HepG2 (cell line): Measurements from ENCODE around the gene PSD4. TPM values are rescaled to one million over a fixed set of nuclear protein-coding genes. Genes with fewer than 3 reads are reported as not detected.

Experiments used
- ATAC-seq: fragments of 200-7000 bp; cut with Tn5 transposase; 3 replicates; pipeline ENCODE4 v1.9.1; 2020; ENCODE audit warnings: mild to moderate bottlenecking, moderate library complexity
- BruUV-seq: library from RNA; stranded (reverse); fragments of 400-500 nt; replicated peaks from 2 replicates; lab custom pipeline; 2021; lab: Mats Ljungman, UMichigan
- CTCF ChIA-PET: fragments of 300-600 bp; formaldehyde crosslinking; extraction: SDS; loops from one replicate; lab custom pipeline; 2021; ENCODE audit warnings: low total read pairs, inconsistent platforms, low intra/inter-chr PET ratio; lab: Yijun Ruan, JAX
- POLR2A ChIA-PET: fragments of 350-600 bp; sonication (Branson Sonifier 250); formaldehyde crosslinking; loops from one replicate; lab custom pipeline; 2020; ENCODE audit warnings: antibody characterized with exemption, inconsistent platforms; lab: Yijun Ruan, JAX
- DNase-seq: peaks from one replicate; pipeline ENCODE4 v3.0.0-alpha.2; 2015; ENCODE audit warnings: low spot score
- FAIRE-seq: peaks from 3 replicates; lab custom pipeline; 2011; peaks lifted over from hg19 to GRCh38; lab: Jason Lieb, UNC
- H2AFZ ChIP-seq: one replicate; pipeline ENCODE4 v1.6.1; 2011; ENCODE audit warnings: low read length, inconsistent platforms
- H3K27ac ChIP-seq: fragments of 300-600 bp; 3 replicates; pipeline ENCODE4 v1.8.0; 2011; ENCODE audit warnings: mixed run types, mild to moderate bottlenecking, mixed read lengths, low read length, inconsistent platforms; ENCODE audit not compliant: insufficient read depth; ENCODE audit errors: extremely low read length
- H3K27me3 ChIP-seq, 2 experiments: fragments of 200-600 bp in 1 of 2; 2 replicates in 1 of 2; 3 replicates in 1 of 2; pipeline versions ENCODE4 v1.6.0 to v1.8.0; 2011; ENCODE audit warnings: low read length in 2 of 2, mild to moderate bottlenecking in 2 of 2, moderate library complexity in 2 of 2, inconsistent platforms in 1 of 2; ENCODE audit not compliant: insufficient read depth in 2 of 2, control insufficient read depth in 1 of 2
- H3K36me3 ChIP-seq, 2 experiments: fragments of 200-600 bp in 1 of 2; replicated peaks in 1 of 2; 2 replicates in 1 of 2; 3 replicates in 1 of 2; pipeline versions ENCODE4 v1.5.1 to v1.8.0; 2011; ENCODE audit warnings: low read length in 2 of 2, inconsistent platforms in 1 of 2; ENCODE audit not compliant: insufficient read depth in 2 of 2, control insufficient read depth in 1 of 2
- H3K4me1 ChIP-seq: 2 replicates; pipeline ENCODE4 v1.5.1; 2012; ENCODE audit warnings: low read length, inconsistent platforms; ENCODE audit not compliant: insufficient read depth
- H3K4me2 ChIP-seq: 2 replicates; pipeline ENCODE4 v1.6.0; 2011; ENCODE audit warnings: low read depth, low read length, inconsistent platforms
- H3K4me3 ChIP-seq, 3 experiments: fragments of 200-600 bp in 1 of 3; sonication (generic), shearing (Covaris generic) in 1 of 3; replicated peaks in 1 of 3; 2 replicates each; pipeline ENCODE4 v1.5.1; 2011 to 2016; ENCODE audit warnings: low read length in 3 of 3, inconsistent platforms in 2 of 3, low read depth in 2 of 3, mild to moderate bottlenecking in 2 of 3, control low read depth in 1 of 3, mixed read lengths in 1 of 3; ENCODE audit not compliant: insufficient read depth in 1 of 3
- H3K79me2 ChIP-seq: one replicate; pipeline ENCODE4 v1.6.1; 2011; ENCODE audit warnings: low read length, inconsistent platforms; ENCODE audit not compliant: insufficient read depth
- H3K9ac ChIP-seq: 2 replicates; pipeline ENCODE4 v1.6.0; 2011; ENCODE audit warnings: mild to moderate bottlenecking, low read depth, low read length, inconsistent platforms; ENCODE audit not compliant: insufficient read depth
- H3K9me3 ChIP-seq: 2 replicates; pipeline ENCODE4 v1.5.1; 2012; ENCODE audit warnings: mild to moderate bottlenecking, low read length
- H4K20me1 ChIP-seq: 2 replicates; pipeline ENCODE4 v1.6.0; 2011; ENCODE audit warnings: inconsistent platforms, mild to moderate bottlenecking, low read length, moderate library complexity; ENCODE audit not compliant: insufficient read depth
- CHCHD3 ChIP-seq: sonication (generic); formaldehyde crosslinking; IDR thresholded peaks from 2 replicates; pipeline ENCODE4 v1.8.0; 2022; ENCODE audit warnings: mild to moderate bottlenecking, missing genetic modification reagents, moderate library complexity
- MBD4 ChIP-seq: IDR thresholded peaks from 2 replicates; pipeline ENCODE4 v1.6.1; 2012; ENCODE audit warnings: low read length, inconsistent platforms, borderline replicate concordance
- MBNL3 ChIP-seq: fragments of 250-450 bp; sonication (Bioruptor Pico); conservative IDR thresholded peaks from 2 replicates; pipeline ENCODE4 v1.8.0; 2022; ENCODE audit warnings: mild to moderate bottlenecking, inconsistent platforms
- POLR2AphosphoS2 ChIP-seq: IDR thresholded peaks from 2 replicates; pipeline ENCODE4 v1.6.1; 2011; ENCODE audit warnings: low read depth, low read length, improper control_type of control experiment
- RAD51 ChIP-seq: fragments of 450-650 bp; IDR thresholded peaks from 2 replicates; pipeline ENCODE4 v1.6.1; 2016; ENCODE audit warnings: borderline replicate concordance
- SPEN ChIP-seq: sonication (generic); formaldehyde crosslinking; IDR thresholded peaks from 2 replicates; pipeline ENCODE4 v1.5.1; 2020; ENCODE audit warnings: low read depth, mild to moderate bottlenecking, missing genetic modification reagents
- TBX3 ChIP-seq: fragments of 450-650 bp; IDR thresholded peaks from 2 replicates; pipeline ENCODE4 v1.6.1; 2017; ENCODE audit warnings: antibody characterized with exemption, mild to moderate bottlenecking, inconsistent platforms, borderline replicate concordance
- ZMYM4 ChIP-seq: sonication (generic); formaldehyde crosslinking; IDR thresholded peaks from 2 replicates; pipeline ENCODE4 v1.8.1; 2023; ENCODE audit warnings: mild to moderate bottlenecking, missing genetic modification reagents
- ZNF343 ChIP-seq: sonication (generic); formaldehyde crosslinking; IDR thresholded peaks from 2 replicates; pipeline ENCODE4 v1.4.0; 2020; ENCODE audit warnings: mild to moderate bottlenecking, missing genetic modification reagents
- ZNF775 ChIP-seq: sonication (generic); formaldehyde crosslinking; IDR thresholded peaks from 2 replicates; pipeline ENCODE4 v1.4.0; 2020; ENCODE audit warnings: missing genetic modification reagents, mild to moderate bottlenecking, moderate library complexity, borderline replicate concordance
- ZSCAN22 ChIP-seq: sonication (generic); formaldehyde crosslinking; IDR thresholded peaks from 2 replicates; pipeline ENCODE4 v1.4.0; 2020; ENCODE audit warnings: mild to moderate bottlenecking, missing genetic modification reagents
- WGBS: methylation state at CpG from one replicate; pipeline ENCODE4 v1.1.6; 2017; ENCODE audit warnings: low lambda C conversion rate; 5-methylcytosine and 5-hydroxymethylcytosine counted together
- in situ Hi-C: cut with HindIII; loops from 2 replicates; pipeline ENCODE4 v1.10.0; 2017; ENCODE audit warnings: low pct_unique_long_range_greater_than_20kb; ENCODE audit not compliant: extremely low pct_ligation_motif_present
- intact Hi-C: fragments of 100-400 bp; cut with micrococcal nuclease; formaldehyde crosslinking; loops from one replicate; pipeline ENCODE4 v1.10.0; 2022; ENCODE audit not compliant: unreplicated experiment
- polyA plus RNA-seq, 8 experiments: library from polyadenylated mRNA; depleted of rRNA in 3 of 8; stranded (reverse) in 7 of 8; unstranded in 1 of 8; fragments of >200 nt; fragmentation: Illumina TruSeq in 4 of 8; extraction: Trizol in 4 of 8; gene quantifications; 2 replicates each; pipeline versions ENCODE4 v1.2.1 to v1.2.3, GENCODE V29; 2011 to 2016; ENCODE audit warnings: low read depth in 4 of 8, missing spikeins in 1 of 8, mixed read lengths in 1 of 8; ENCODE audit not compliant: insufficient read depth in 1 of 8
- total RNA-seq, 5 experiments: library from RNA; depleted of rRNA; stranded (reverse); fragments of >200 nt; fragmentation: Illumina TruSeq; extraction: Trizol; gene quantifications; 2 replicates each; pipeline ENCODE4 v1.2.3, GENCODE V29; 2016; ENCODE audit warnings: low read depth in 1 of 5
- TF ChIP-seq, protein P1 (sequence below): sonication (generic); formaldehyde crosslinking; IDR thresholded peaks from 2 replicates; pipeline ENCODE4 v1.5.0; 2020; ENCODE audit warnings: mild to moderate bottlenecking, missing genetic modification reagents, borderline replicate concordance
- TF ChIP-seq, protein P2 (sequence below): sonication (generic); formaldehyde crosslinking; IDR thresholded peaks from 2 replicates; pipeline ENCODE4 v1.9.0; 2021; ENCODE audit warnings: missing genetic modification reagents, borderline replicate concordance

The PSD4 gene
- total and polyA plus RNA-seq, 2 of the 13 experiments (the other 11 are each of a cell fraction or from before 2014, with no cell fraction given): 5.8 to 9.4 TPM

DNA sequence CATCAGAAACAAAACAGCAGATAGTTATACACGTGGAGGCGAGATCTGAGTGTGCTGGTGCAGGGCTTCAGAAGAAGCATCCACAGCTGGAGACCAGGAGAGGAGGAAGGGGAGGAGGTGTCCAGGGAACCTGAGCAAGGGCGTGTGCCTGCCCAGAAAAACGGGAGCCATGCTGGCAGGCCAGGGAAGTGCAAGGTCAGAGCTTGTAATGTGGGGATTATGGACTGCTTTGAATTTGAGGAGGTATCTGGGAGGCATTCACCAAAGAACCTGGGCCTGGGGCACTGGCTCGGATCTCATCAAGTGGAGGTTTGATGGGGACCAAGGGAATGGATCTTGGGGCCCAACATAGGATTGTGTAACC lies 12.6 kb downstream of the PSD4 start (continued):
- no peak for TF ChIP-seq MBNL3 (CRISPR knock-in tag)
- no peak for TF ChIP-seq CHCHD3 (CRISPR knock-in tag)
- no peak for TF ChIP-seq POLR2AphosphoS2
- TF ChIP-seq, all 625 proteins: peak for 0

DNA sequence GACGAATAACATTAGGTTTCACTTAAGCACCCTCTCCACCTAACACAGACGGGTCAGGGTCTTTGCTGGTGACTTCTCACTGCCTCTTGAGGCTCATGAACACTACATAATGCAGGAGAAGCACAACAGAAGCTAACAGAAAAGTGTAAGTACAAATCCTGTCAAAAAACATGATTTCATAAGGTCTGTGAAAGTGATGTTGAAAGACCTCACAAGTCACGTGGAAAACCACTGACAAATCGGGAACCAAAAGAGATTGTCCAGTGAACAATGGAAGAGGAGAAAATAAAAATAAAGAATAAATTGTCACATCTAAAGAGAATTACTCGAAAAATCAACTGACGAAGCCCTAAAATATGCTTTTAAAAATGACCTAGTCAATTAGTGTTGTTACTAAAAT lies 14.0 kb downstream of the PSD4 start:
- no peak overlapping the region for H3K4me2 ChIP-seq
- BruUV-seq: no TSS peak
- H3K9me3 ChIP-seq: no peaks in the 10 kb centered on the region
- no peak for ATAC-seq
- H3K9ac ChIP-seq: no peak overlapping the region
- in situ Hi-C loops: no loop called here
- TF ChIP-seq ZNF775 (CRISPR knock-in tag) (no peak), RAD51 (no peak), ZSCAN22 (CRISPR knock-in tag) (no peak), TBX3 (no peak), ZMYM4 (no peak), SPEN (CRISPR knock-in tag) (no peak), MBD4 (no peak), ZNF343 (CRISPR knock-in tag) (no peak)
- TF ChIP-seq, protein P1, sequence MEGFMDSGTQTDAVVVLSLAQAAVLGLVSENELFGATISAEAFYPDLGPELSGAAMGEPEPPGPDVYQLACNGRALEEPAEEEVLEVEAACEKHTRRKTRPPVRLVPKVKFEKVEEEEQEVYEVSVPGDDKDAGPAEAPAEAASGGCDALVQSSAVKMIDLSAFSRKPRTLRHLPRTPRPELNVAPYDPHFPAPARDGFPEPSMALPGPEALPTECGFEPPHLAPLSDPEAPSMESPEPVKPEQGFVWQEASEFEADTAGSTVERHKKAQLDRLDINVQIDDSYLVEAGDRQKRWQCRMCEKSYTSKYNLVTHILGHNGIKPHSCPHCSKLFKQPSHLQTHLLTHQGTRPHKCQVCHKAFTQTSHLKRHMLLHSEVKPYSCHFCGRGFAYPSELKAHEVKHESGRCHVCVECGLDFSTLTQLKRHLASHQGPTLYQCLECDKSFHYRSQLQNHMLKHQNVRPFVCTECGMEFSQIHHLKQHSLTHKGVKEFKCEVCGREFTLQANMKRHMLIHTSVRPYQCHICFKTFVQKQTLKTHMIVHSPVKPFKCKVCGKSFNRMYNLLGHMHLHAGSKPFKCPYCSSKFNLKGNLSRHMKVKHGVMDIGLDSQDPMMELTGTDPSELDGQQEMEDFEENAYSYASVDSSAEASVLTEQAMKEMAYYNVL (CRISPR knock-in tag): no peak
- TF ChIP-seq, protein P2, sequence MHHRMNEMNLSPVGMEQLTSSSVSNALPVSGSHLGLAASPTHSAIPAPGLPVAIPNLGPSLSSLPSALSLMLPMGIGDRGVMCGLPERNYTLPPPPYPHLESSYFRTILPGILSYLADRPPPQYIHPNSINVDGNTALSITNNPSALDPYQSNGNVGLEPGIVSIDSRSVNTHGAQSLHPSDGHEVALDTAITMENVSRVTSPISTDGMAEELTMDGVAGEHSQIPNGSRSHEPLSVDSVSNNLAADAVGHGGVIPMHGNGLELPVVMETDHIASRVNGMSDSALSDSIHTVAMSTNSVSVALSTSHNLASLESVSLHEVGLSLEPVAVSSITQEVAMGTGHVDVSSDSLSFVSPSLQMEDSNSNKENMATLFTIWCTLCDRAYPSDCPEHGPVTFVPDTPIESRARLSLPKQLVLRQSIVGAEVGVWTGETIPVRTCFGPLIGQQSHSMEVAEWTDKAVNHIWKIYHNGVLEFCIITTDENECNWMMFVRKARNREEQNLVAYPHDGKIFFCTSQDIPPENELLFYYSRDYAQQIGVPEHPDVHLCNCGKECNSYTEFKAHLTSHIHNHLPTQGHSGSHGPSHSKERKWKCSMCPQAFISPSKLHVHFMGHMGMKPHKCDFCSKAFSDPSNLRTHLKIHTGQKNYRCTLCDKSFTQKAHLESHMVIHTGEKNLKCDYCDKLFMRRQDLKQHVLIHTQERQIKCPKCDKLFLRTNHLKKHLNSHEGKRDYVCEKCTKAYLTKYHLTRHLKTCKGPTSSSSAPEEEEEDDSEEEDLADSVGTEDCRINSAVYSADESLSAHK (CRISPR knock-in tag): no peak
- FAIRE-seq: no peak
- H3K4me1 ChIP-seq: peaks cover 9% of the 10 kb centered on the region
- WGBS: 65% methylated on average over 6 of the region's 6 CpGs
- H3K79me2 ChIP-seq: no peaks in the 10 kb centered on the region
- H3K36me3 ChIP-seq: no peaks in the 10 kb centered on the region
- CTCF ChIA-PET: no interaction called here
- no peaks in the 10 kb centered on the region for H3K27me3 ChIP-seq
- DNase-seq: no peak
- intact Hi-C loops: no loop called here
- no peaks in the 10 kb centered on the region for H4K20me1 ChIP-seq
- no peak overlapping the region for H3K4me3 ChIP-seq
- no peak overlapping the region for H2AFZ ChIP-seq
- POLR2A ChIA-PET: no interaction called here
- H3K27ac ChIP-seq: no peak overlapping the region
